Ammon's horn (tissue), 1 donor: ENCODE data around the gene WDR83.
"Not testable (repeated sequence)": the region's sequence is repeated elsewhere in the genome, so short reads cannot be mapped to it uniquely, and the experiment has no call there.

Experiments used
- DNase-seq: peaks from one replicate; pipeline ENCODE4 v3.0.0-alpha.2; 2016; ENCODE audit warnings: low spot score

The WDR83 gene, protein sequence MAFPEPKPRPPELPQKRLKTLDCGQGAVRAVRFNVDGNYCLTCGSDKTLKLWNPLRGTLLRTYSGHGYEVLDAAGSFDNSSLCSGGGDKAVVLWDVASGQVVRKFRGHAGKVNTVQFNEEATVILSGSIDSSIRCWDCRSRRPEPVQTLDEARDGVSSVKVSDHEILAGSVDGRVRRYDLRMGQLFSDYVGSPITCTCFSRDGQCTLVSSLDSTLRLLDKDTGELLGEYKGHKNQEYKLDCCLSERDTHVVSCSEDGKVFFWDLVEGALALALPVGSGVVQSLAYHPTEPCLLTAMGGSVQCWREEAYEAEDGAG

DNA sequence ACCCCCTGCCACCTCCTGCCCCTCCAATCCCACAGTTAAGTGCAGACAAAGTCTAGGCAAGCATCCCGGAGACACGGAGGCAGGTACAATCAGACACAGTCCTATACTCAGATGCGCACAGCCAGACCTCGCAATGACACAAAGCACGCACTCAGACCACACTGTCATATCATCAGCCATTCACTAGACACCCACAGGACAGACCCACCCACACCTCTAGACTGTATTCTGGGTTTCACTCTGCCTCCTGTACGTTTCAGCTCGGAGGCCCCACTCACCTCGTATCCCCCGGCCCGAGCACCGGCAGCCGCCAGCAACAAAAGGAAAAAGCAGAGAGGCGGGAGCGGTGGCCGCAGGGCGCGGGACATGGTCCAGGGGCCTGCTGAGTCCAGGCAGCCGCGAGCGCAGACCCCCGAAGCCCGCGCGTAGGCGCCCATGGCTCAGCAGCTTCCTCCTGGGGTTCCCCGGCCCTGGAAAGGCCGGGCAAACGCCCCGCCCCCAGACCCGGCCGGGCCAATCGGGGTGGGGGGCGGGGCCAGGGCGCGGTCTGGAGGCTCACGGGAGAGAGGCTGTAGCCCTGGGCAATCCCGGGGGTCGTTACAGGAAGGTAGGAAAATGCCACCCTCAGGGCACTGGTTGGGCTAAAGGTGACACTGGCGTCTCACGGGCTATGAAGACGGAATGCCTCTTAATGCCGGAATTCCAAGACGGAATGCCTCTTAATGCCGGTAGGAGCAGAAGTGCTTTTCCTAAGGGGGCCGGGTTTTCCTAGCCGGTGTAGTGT is at the start of gene WDR83, which contains the start of gene MAN2B1:
WDR83 (plus strand) TSS at position 543 of the 784 bp plus-strand sequence. CDS start 2,984 bp downstream, outside the sequence.
MAN2B1 (minus strand) TSS at position 478 of the 784 bp plus-strand sequence; CDS start at position 437, 41 bp downstream.
- DNase-seq: peak; percentile 71

DNA sequence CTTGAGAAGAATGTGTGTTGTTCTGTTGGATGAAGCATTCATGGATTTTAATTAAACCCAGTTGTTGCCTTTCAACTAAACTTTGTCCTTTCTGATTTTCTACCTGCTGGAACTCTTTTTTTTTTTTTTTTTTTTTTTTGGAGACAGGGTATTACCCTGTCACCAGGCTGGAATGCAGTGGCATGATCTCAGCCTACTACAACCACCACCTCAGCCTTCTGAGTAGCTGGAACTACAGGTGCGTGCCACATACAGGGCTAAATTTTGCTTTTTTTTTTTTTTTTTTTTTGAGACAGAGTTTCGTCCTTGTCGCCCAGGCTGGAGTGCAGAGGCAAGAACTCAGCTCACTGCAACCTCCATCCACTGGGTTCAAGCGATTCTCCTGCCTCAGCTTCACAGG is 49.0 kb upstream of the WDR83 start:
- DNase-seq: no peak

DNA sequence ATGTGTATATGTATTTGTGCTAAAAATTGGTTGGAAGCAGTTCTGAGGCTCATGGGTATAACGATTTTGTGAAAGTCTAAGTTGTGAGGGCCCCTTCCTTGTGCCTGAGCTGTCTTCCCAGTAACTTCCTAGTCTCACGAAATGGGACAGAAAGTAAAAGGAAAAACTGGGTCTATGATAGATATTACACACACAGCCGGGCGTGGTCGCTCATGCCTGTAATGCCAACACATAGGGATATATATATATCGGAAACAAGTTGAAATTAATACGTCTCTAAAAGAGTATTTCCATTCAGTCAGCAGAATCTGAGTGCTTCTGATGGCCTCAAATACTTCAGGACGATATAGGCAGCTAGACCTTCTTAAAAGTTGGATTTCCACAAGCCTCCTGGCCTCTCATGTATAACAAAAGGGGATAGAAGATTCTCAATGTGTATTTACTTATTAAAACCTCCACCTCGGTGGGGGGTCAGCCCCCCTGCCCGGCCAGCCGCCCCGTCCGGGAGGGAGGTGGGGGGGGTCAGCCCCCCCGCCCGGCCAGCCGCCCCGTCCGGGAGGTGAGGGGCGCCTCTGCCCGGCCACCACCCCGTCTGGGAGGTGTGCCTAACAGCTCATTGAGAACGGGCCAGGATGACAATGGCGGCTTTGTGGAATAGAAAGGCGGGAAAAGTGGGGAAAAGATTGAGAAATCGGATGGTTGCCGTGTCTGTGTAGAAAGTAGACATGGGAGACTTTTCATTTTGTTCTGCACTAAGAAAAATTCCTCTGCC is 45.2 kb upstream of the WDR83 start:
- not testable (repeated sequence) for DNase-seq

DNA sequence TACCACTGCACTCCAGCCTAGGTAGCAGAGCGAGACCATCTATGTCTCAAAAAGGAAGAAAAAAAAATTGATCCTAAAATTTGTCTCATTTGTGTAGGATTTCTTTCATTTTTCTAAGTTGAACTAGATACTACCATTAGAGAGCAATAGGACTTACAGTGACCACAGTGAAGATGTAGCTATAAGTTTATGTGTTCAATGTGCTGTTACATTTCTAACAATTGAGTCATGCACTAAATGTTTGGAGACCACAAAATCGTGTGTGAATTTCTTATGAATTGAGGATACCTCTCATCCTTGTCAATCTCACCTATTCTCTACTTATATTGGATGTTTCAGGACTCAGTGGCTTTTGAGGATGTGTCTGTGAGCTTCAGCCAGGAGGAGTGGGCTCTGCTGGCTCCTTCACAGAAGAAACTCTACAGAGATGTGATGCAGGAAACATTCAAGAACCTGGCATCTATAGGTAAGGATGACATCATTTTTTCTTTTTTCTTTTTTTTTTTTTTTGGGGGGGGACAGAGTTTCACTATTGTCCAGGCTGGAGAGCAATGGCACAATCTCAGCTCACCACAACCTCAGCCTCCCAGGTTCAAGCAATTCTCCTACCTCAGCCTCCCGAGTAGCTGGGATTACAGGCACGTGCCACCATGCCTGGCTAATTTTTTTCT is 43.1 kb upstream of the WDR83 start:
- no peak for DNase-seq

DNA sequence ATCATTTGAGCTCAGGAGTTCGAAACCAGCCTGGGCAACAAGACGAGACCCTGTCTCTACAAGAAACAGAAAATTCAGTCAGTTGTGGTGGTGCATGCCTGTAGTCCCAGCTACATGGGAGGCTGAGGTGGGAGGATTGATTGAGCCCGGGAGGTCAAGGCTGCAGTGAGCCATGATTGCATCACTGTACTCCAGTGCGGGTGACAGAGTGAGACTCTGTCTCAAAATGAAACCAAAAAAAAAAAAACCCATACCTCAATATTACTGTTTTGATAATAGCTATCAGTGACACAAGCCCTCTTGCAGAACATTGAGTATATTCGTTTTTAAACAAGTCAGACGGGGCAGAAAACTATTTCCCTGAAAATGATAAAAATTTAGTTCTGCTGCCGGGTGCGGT is 39.6 kb upstream of the WDR83 start:
- DNase-seq: no peak

DNA sequence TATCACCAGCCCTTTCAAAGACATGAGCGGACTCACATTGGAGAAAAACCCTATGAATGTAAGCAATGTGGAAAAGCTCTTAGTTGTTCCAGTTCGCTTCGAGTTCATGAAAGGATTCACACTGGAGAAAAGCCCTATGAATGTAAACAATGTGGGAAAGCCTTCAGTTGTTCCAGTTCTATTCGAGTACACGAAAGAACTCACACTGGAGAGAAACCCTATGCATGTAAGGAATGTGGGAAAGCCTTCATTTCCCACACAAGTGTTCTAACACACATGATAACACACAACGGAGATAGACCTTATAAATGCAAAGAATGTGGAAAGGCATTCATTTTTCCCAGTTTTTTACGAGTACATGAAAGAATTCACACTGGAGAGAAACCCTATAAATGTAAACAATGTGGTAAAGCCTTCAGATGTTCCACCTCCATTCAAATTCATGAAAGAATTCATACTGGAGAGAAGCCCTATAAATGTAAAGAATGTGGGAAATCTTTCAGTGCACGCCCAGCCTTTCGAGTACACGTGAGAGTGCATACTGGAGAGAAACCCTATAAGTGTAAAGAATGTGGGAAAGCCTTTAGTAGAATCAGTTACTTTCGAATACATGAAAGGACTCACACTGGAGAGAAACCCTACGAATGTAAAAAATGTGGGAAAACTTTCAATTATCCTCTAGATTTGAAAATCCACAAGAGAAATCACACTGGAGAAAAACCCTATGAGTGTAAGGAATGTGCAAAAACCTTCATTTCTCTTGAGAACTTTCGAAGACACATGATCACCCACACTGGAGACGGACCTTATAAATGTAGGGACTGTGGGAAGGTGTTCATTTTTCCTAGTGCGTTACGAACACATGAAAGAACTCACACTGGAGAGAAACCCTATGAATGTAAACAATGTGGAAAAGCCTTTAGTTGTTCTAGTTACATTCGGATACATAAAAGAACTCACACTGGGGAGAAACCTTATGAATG is 38.3 kb upstream of the WDR83 start:
- no peak for DNase-seq

DNA sequence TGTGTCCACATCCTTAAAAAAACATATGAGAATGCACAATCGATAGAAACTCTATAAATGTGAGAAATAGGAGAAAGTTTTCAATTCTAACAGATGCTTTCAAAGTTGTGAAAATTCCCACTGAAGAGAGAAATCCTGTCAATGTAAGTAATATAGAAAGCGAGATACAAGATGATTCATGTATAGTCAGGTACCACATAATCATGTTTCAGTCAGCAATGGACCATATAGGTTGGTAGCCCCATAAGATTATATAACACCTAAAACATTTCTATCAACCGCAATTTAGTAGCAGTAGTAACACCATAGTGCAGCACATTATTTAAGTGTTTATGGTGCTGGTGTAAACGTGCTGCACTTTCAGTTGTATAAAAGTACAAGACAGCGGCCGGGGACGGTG is 37.4 kb upstream of the WDR83 start:
- no peak for DNase-seq

DNA sequence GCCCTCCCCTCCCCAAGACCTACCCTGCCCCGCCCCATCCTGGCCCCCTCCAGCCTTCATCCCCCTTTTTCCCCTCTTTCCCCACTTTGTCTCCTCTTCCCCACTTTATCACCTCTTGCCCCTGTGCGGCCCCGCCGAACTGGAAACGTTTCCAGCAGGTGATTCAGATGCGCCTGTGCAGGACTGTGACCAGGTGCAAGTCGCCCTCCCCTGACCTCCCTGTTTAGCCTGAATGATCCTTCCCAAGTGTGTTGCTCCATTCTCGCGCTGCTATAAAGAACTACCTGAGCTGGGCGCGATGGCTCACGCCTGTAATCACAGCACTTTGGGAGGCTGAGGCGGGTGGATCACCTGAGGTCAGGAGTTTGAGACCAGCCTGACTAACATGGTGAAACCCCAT is 30.0 kb upstream of the WDR83 start:
- DNase-seq: no peak

DNA sequence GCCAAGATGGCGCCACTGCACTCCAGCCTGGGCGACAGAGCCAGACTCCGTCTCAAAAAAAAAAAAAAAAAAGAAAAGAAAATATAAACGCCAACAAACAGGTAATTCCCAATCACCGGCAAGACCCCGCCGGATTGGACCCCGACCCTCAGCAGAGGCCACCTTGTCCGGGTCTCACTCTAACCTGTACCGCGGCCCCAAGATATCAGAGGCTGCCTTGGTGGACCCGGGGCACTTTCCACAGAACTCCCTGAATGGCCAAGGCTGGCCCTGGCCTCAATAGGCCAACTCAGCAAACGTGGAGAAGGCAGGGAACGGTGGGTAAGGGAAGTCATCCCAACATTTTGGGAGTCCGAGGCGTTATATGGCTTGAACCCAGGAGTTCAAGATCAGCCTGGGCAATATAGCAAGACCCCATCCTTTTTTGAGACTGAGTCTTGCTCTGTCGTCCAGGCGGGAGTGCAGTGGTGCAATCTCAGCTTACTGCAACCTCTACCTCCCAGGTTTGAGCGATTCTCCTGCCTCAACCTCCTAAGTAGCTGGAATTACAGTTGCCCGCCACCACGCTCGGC is 27.9 kb upstream of the WDR83 start:
- DNase-seq: no peak

DNA sequence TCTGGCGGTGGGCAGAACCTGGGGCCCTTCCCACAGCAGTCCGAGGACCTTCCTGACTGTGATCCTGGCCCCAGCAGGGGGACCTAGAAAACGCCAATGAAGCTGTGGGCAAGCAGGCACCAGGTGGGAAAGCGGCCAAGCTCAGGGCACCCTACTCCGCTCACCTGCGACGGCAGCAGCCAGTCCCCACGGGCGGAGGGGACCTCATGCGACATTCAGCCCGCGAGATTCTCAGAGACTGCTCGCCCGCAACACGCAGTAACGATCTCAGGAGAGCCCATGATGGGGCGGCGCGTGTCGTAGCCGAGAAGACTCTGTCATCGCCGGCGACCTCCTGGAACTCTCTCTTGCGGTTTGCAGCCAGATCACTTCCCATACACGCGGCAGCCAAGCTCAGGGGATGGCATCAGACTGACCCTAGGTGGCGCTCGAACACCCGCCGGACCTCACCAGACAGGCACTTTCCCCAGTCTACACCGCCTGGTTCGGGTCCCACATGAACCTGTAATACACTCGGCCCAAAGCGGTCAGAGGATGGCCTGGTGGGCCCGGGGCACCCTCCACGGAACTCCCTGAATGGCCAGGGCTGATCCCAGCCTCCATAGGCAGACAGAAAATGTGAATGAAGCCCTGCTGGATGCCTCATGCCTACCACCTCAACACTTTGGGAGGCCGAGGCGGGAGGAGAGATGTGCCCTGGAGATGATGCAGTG is 26.6 kb upstream of the WDR83 start:
- peak; percentile 88 for DNase-seq

DNA sequence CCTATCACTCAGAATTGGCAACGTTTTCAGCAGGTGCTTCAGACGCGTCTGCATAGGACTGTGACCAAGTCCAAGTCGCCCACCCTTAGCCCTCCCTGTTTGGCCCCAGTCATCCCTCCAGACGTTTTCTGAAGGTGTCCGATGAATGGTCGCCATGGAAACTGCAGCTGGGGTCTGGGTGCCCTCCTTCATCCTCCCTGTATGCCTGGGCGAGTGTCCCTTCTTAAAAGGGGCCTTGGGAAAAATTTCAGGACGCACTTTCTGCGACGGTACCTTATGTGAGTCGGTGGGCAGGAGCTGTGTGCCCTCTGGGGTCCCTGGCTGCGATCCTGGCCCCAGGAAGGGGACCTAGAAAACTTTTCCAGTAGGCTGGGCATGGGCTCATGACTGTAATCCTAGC is 25.2 kb upstream of the WDR83 start:
- no peak for DNase-seq

DNA sequence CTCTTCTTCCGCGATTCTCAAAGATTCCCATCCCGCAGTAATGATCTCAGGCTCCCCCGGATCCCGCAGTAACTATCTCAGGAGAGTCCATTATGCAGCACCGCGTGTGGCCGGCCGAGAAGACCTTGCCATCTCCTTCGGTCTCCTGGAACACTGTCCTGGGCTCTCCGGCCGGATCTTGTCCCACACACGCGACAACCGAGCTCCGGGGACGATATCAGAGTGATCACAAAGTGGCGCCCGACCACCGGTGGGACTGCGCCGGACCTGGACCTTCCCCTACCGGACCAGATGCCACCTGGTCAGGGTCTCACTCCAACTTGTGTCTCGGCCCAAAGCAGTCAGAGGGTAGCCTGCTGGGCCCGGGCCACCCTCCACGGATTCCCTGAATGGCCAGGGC is 24.1 kb upstream of the WDR83 start:
- DNase-seq: no peak

DNA sequence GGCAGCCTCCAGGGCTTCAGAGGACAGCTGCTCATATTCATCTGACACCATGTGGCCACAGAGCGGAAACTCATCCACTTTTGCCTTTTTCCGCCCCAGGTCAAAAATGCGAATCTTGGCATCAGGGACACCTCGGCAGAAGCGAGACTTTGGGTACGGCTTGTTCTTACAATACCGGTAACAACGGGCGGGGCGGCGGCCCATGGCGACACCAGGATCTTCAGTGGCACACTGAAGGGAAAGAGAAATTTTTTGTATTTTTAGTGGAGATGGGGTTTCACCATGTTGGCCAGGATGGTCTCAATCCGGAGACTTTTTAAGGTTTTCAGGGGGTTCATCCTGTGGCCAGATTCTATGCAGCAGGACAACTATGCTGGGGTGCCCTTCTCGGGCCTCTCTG is 22.9 kb upstream of the WDR83 start:
- not testable (repeated sequence) for DNase-seq

DNA sequence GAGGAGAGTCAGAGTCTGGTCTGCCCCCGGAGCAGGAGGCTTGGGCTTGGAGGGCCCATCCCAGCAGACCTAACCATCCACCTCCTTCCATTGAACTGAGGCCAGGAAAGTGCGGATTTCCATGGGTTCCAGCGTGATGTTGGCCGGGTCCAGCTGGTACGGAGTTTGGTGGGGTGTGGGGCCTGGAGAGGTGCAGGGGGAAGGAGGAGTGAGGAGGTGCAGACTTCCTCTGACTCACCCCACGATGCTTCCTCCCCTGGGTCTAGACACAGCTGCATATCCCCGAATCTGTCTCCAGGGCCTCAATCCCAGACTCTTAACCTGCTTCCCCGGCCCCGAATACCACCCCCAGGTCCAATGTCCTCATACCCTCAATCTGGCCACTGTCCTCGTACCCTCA is 20.1 kb upstream of the WDR83 start:
- DNase-seq: no peak

DNA sequence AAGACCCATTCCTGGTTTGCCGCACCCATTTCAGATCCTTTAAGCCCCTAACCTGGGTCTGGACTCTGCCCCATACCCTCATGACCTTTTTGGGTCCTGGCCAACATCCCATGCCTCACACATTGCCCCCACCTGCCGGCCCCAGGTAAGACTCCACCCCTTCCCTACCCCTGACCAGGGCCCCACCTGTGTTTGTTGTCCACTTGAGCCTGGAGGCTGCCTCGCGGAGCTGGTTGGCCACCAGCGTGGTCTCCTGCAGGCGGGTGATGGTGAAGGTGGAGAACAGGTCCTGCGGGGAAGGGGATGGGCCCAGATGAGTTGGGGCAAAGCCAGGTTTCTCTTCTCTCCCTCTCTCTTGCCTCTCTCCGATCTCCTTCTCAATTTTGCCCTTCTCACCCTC is 19.6 kb upstream of the WDR83 start:
- no peak for DNase-seq

DNA sequence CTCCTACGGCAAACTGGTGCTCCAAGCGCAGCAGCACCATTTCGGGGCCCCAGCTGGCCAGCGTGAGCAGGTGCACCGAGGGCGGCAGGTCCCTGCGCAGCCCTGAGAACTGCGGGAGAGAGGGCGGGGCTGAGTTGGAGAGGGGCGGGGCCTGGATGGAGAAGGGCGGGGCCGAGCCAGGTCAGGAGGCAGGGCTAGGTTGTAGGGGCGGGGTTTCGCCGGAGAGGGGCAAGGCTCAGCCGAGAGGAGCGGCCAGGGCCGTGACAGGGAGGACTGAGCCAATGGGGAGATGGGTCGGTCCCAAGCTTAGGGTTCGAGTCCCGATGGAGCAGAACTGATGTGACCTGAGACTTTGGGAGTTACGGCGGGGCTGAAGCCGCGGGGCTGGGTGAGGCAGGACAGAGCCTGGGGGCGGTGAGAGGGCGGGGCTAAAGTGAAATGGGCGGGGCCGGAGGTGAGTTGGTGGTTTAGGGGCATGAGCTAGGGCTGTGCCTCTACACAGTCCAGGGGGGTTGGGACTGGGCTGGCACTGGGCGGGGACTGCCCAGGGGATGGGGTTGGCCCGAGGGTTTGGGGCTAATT is 19.0 kb upstream of the WDR83 start:
- peak; percentile 32 for DNase-seq

DNA sequence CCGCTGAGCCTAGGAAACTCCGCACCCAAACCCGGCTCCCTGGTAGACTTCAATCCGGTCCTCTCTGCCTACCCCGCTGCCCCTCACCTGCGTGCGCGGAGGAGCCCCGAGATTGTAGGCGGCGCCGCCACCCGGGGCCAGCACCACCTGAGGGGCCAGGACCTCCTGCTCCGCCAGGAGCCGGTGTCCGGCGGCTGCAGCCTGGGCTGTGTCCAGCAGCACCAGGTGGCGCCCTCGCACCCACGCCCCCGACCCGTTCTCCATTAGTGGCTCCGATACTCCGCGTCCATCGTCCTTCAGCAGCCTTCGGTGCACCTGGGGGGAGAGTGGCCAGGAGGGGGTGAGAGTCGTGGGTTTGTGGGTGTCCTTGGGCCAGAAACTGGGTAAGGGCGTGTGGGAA is 18.5 kb upstream of the WDR83 start:
- DNase-seq: no peak

DNA sequence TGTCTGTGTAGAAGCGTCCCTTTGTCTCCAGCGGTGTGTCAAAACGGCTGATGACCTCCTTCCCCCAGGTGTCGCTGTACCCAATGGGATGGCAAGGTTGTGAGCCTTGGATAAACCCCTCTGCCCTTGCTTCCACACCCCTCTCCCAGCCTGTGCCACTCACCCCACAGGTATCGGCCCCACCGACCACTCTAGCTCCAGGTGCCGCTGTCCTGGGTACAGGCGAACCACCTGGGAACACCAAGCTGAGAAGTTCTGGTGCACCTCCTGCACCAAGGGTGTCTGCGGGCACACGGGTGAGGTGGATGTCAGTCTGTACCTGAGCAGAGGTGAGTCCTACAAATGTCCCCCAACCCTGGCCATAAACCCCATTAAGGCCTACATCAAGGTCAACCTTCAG is 16.7 kb upstream of the WDR83 start:
- DNase-seq: no peak

DNA sequence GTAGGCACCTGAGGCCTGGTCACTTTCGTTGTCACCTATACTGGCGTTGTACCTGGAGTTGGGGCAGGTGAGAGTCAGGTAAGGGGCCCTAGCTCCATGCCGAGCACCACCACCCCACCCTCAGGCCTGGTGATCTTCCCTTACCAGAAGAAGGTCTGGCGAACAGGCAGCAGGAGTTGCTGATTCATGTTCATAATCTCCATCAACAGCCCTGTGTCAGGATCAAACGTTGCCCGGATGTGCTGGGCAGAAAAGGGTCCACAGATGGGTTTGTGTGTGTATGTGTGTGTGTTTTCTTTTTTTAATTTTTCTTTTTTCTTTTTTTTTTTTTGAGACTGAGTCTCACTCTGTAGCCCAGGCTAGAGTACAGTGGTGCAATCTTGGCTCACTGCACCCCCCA is 14.4 kb upstream of the WDR83 start:
- DNase-seq: no peak
